Measurements from ENCODE around the gene CDK19.

DNA sequence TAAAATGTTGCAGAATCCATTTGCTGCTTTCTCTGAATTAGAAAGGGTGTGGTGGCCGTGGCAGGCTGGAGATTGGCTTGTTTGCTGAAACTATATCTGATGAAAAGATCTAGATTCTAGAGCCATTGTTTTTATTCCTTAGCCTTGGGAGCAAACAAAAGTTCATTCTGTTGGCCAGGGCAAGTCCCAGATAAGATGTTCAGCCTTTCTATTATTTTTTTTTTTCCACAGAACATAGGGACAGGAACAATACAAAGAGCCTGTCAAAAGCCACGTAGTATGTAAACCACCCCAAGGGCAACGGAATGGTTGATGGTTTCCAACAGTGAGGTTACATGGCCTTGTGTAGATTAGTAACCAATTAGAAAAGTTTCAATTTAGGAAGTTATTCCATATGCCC is 218.9 kb downstream of the CDK19 start:
- TF ChIP-seq, protein P1, sequence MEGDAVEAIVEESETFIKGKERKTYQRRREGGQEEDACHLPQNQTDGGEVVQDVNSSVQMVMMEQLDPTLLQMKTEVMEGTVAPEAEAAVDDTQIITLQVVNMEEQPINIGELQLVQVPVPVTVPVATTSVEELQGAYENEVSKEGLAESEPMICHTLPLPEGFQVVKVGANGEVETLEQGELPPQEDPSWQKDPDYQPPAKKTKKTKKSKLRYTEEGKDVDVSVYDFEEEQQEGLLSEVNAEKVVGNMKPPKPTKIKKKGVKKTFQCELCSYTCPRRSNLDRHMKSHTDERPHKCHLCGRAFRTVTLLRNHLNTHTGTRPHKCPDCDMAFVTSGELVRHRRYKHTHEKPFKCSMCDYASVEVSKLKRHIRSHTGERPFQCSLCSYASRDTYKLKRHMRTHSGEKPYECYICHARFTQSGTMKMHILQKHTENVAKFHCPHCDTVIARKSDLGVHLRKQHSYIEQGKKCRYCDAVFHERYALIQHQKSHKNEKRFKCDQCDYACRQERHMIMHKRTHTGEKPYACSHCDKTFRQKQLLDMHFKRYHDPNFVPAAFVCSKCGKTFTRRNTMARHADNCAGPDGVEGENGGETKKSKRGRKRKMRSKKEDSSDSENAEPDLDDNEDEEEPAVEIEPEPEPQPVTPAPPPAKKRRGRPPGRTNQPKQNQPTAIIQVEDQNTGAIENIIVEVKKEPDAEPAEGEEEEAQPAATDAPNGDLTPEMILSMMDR (IDR thresholded peaks at IDR 0.05), result no peak
- no peak for TF ChIP-seq POLR2A (IDR thresholded peaks at IDR 0.05)

All from testis (tissue), 2 donors.